ENCODE results near the gene MED12. TPM values are rescaled to one million over a fixed set of nuclear protein-coding genes. Genes with fewer than 3 reads are reported as not detected.

The MED12 gene
- total RNA-seq, 2 experiments from 2014 or later = 49.2 to 52.0 TPM

- TF ChIP-seq, protein P1, sequence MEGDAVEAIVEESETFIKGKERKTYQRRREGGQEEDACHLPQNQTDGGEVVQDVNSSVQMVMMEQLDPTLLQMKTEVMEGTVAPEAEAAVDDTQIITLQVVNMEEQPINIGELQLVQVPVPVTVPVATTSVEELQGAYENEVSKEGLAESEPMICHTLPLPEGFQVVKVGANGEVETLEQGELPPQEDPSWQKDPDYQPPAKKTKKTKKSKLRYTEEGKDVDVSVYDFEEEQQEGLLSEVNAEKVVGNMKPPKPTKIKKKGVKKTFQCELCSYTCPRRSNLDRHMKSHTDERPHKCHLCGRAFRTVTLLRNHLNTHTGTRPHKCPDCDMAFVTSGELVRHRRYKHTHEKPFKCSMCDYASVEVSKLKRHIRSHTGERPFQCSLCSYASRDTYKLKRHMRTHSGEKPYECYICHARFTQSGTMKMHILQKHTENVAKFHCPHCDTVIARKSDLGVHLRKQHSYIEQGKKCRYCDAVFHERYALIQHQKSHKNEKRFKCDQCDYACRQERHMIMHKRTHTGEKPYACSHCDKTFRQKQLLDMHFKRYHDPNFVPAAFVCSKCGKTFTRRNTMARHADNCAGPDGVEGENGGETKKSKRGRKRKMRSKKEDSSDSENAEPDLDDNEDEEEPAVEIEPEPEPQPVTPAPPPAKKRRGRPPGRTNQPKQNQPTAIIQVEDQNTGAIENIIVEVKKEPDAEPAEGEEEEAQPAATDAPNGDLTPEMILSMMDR (IDR thresholded peaks at IDR 0.05) = no peak
- peaks cover 14% of the 10 kb centered on the region for H3K4me1 Mint-ChIP-seq (ENCODE audit: low read depth)
- ChIA-PET POLR2A (interaction anchor here (1.6 kb wide), 1 partner anchor 83 kb away, joined by 3 read pairs; no protein-coding TSS in a partner anchor), CTCF (no interaction called here)
- no peaks in the 10 kb centered on the region for H3K9me3 Mint-ChIP-seq
- ATAC-seq = no peak
- no peak overlapping the region for H3K27ac Mint-ChIP-seq
- H3K36me3 Mint-ChIP-seq (ENCODE audit: low read depth) = no peaks in the 10 kb centered on the region
- DNase-seq = no peak
- no peak overlapping the region for H3K4me3 Mint-ChIP-seq
- H3K27me3 Mint-ChIP-seq = no peaks in the 10 kb centered on the region
- intact Hi-C loops (cut with micrococcal nuclease) = loop anchor here (5.0 kb wide), 1 partner anchor 87 kb away; the partner anchor contains the start of gene FOXO4
Observed at GRCh38 chrX:71184092-71184491, 65.7 kb downstream of the MED12 start.

DNA sequence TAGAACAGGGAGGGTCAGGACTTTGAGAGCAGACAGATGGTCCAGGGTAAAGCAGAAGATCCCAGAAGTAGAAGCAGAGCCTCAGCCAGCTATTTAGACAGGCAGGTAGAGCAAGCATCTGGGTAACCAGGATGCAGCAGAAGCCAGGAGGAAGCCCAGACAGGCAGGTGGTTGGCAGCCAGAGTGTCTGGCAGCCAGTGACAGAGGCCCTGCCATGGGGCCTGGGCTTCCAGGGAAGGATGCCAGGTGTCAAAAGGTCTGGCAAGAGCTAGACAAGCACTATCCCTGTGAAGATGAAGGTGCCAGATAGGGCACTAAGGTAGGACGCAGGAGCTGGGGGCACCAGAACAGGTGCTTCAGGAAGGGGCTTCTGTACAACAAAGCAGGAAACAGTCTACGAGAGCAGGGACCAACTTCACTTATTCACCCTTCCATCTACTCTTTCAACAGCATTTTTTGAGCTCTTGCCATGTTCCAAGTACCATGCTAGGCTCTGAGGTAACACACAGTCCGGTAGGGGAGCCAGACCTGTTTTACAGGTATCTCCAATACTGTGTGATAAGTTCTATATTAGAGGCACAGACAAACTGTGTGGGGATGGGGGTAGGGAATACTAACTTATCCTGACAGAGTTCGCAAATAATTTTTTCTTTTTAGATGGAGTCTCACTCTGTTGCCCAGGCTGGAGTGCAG, 66.6 kb downstream of the MED12 start:
- no peaks in the 10 kb centered on the region for H3K36me3 Mint-ChIP-seq (ENCODE audit: low read depth)
- H3K27me3 Mint-ChIP-seq = no peaks in the 10 kb centered on the region
- H3K4me3 Mint-ChIP-seq = no peak overlapping the region
- H3K27ac Mint-ChIP-seq = peak overlapping the region; percentile 69
- TF ChIP-seq, protein P1 (IDR thresholded peaks at IDR 0.05) = no peak
- POLR2A ChIA-PET = interaction anchor here (1.5 to 1.6 kb wide), 2 partner anchors 83 to 111 kb away, joined by 3 read pairs; no protein-coding TSS in a partner anchor
- intact Hi-C loops (cut with micrococcal nuclease) = loop anchor here (5.0 kb wide), 1 partner anchor 88 kb away; the partner anchor contains the start of gene FOXO4
- ATAC-seq (no peak), DNase-seq (no peak)
- no peaks in the 10 kb centered on the region for H3K9me3 Mint-ChIP-seq
- CTCF ChIA-PET = no interaction called here
- H3K4me1 Mint-ChIP-seq (ENCODE audit: low read depth) = peaks cover 14% of the 10 kb centered on the region

GRCh38 chrX:71191248-71191647, 72.9 kb downstream of the MED12 start:
- intact Hi-C loops (cut with micrococcal nuclease) = loop anchor here (10.0 kb wide), 2 partner anchors 64 to 94 kb away; partner anchors contain the start of genes NONO and ZMYM3
- POLR2A ChIA-PET = interaction anchor here (0.8 to 0.9 kb wide), 2 partner anchors 9 kb away, joined by 3 to 4 read pairs; no protein-coding TSS in a partner anchor
- CTCF ChIA-PET = no interaction called here
- peak overlapping the region; percentile 29 for H3K27ac Mint-ChIP-seq
- ATAC-seq = no peak
- no peak overlapping the region for H3K4me3 Mint-ChIP-seq
- no peaks in the 10 kb centered on the region for H3K27me3 Mint-ChIP-seq
- TF ChIP-seq, protein P1 (IDR thresholded peaks at IDR 0.05) = no peak
- no peaks in the 10 kb centered on the region for H3K9me3 Mint-ChIP-seq
- DNase-seq = no peak
- peaks cover 20% of the 10 kb centered on the region for H3K4me1 Mint-ChIP-seq (ENCODE audit: low read depth)
- H3K36me3 Mint-ChIP-seq (ENCODE audit: low read depth) = peaks cover 6% of the 10 kb centered on the region

Other genes with a start within 250 kb of the MED12 start
- gene TEX11, start 209.9 kb upstream of the MED12 start, total RNA-seq = not detected
- 1 to 10 TPM; 3.2 to 3.8 TPM for gene SLC7A3, start 187.5 kb upstream of the MED12 start, total RNA-seq
- 10 to 100 TPM; 33.5 to 34.6 TPM for gene SNX12, start 50.3 kb upstream of the MED12 start, total RNA-seq
- 1 to 10 TPM; 6.0 to 8.7 TPM for gene FOXO4, start 22.7 kb upstream of the MED12 start, total RNA-seq
- gene CXorf65, start 11.9 kb upstream of the MED12 start, total RNA-seq = 10 to 100 TPM; 17.3 to 20.0 TPM
- 100 to 1,000 TPM; 302 to 310 TPM for gene IL2RG, start 7.0 kb upstream of the MED12 start, total RNA-seq
- under 1 TPM; 0.54 to 0.63 TPM for gene NLGN3, start 26.2 kb downstream of the MED12 start, total RNA-seq
- gene GJB1, start 104.6 kb downstream of the MED12 start, total RNA-seq = not detected
- 10 to 100 TPM; 25.8 to 27.5 TPM for gene ZMYM3, start 135.5 kb downstream of the MED12 start, total RNA-seq
- gene NONO, start 165.0 kb downstream of the MED12 start, total RNA-seq = 100 to 1,000 TPM; 461 to 487 TPM
- gene ITGB1BP2, start 183.2 kb downstream of the MED12 start, total RNA-seq = 1 to 10 TPM; 5.3 to 6.7 TPM
- 10 to 100 TPM; 26.8 to 30.9 TPM for gene TAF1, start 247.8 kb downstream of the MED12 start, total RNA-seq